ENCODE data around the gene GYS1. TPM values are rescaled to one million over a fixed set of nuclear protein-coding genes. Genes with fewer than 3 reads are reported as not detected.
A peak's percentile ranks its signal among the peaks of the same experiment; 100 is the strongest.
"Not testable (repeated sequence)": the region's sequence is repeated elsewhere in the genome, so short reads cannot be mapped to it uniquely, and the experiment has no call there.

GYS1 gene
- total RNA-seq, 8 experiments from 2014 or later, result 13.0 to 72.5 (median 18.3) TPM

GRCh38 chr19:48933382-48933932 is 59.7 kb downstream of the GYS1 start, which contains the start of gene DHDH:
DHDH (plus strand) TSS chr19:48933699; CDS start chr19:48933722, 23 bp downstream.
- in situ Hi-C loops (cut with MboI; ENCODE audit: low pct_unique_long_range_greater_than_20kb in 2 of 9, low sequenced_read_pairs in 9 of 9, unreplicated experiment in 9 of 9), result no loop called here
- no peak within 1 kb of the TSS for H3K27ac ChIP-seq
- ATAC-seq (replicated peaks in 6 of 8), result peak; percentile 93 to 97 (median 95)

GRCh38 chr19:48928164-48929025 is 64.7 kb downstream of the GYS1 start:
- Histone ChIP-seq H3K4me1 (replicated peaks in 1 of 2) (peaks cover 0 to 3% of the 10 kb centered on the region in 2 donors), H3K4me3 (no peak overlapping the region), H3K27ac (no peak overlapping the region)
- ATAC-seq (replicated peaks in 6 of 8), result peak in 1 of 8 experiments; percentile 14
- in situ Hi-C loops (cut with MboI; ENCODE audit: low pct_unique_long_range_greater_than_20kb in 2 of 9, low sequenced_read_pairs in 9 of 9, unreplicated experiment in 9 of 9), result no loop called here
- 65 to 100% (median 86%) methylated on average over 3 to 9 of the region's 15 CpGs; no CpG with 5 or more reads in 1 of the 10 experiments for WGBS, 10 experiments

More at GRCh38 chr19:48933382-48933932, 59.7 kb downstream of the GYS1 start, which contains the start of gene DHDH:
- 0 to 17% (median 0%) methylated on average over 1 to 9 of the region's 43 CpGs; no CpG with 5 or more reads in 3 of the 10 experiments for WGBS, 10 experiments
- H3K4me3 ChIP-seq, result peak within 1 kb of the TSS; percentile 22 to 34 (median 33)
- peaks cover 0 to 3% of the 10 kb centered on the region in 2 donors for H3K4me1 ChIP-seq (replicated peaks in 1 of 2)

GRCh38 chr19:48927692-48928091 is 65.4 kb downstream of the GYS1 start:
- H3K27ac ChIP-seq; H3K4me3 ChIP-seq; in situ Hi-C loops (cut with MboI; ENCODE audit: low pct_unique_long_range_greater_than_20kb in 2 of 9, low sequenced_read_pairs in 9 of 9, unreplicated experiment in 9 of 9); ATAC-seq (replicated peaks in 6 of 8); H3K4me1 ChIP-seq (replicated peaks in 1 of 2): not testable (repeated sequence)
- WGBS, 10 experiments, result 82 to 100% (median 98%) methylated on average over 1 to 10 of the region's 17 CpGs; no CpG with 5 or more reads in 4 of the 10 experiments

DNA sequence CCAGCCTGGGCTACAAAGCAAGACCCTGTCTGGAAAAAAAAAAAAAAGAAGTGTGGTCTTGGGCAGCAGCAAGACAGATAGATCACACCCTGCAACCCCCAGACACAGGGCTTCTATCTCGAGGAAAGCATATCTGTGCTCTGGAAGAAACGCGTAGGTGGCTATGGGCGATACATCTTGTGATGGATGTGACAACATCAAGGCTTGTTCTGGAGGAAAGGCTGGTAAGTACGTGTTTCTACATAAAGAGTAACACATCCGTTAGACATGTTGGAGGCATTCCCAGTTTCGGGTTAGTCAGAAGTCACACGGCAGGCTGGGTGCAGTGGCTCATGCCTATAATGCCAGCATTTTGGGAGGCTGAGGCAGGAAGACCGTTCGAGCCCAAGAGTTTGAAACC is 66.2 kb downstream of the GYS1 start:
- 0 to 92% (median 61%) methylated on average over 2 to 8 of the region's 10 CpGs for WGBS, 10 experiments
- Histone ChIP-seq H3K4me1 (replicated peaks in 1 of 2) (no peaks in the 10 kb centered on the region), H3K4me3 (no peak overlapping the region), H3K27ac (no peak overlapping the region)
- in situ Hi-C loops (cut with MboI; ENCODE audit: low pct_unique_long_range_greater_than_20kb in 2 of 9, low sequenced_read_pairs in 9 of 9, unreplicated experiment in 9 of 9), result no loop called here
- ATAC-seq (replicated peaks in 6 of 8), result peak; percentile 23 to 77 (median 51)

DNA sequence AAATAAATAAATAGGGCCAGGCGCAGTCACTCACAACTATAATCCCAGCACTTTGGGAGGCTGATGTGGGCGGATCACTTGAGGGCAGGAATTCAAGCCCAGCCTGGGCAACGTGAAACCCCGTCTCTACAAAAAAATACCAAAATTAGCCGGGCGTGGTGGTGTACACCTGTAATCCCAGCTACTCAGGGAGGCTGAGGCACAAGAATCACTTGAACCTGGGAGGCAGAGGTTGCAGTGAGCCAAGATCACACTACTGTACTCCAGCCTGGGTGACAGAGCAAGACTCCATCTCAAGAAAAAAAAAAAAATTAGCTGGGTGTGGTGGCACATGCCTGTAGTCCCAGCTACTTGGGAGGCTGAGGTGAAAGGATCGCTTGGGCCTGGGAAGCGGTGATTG is 67.2 kb downstream of the GYS1 start:
- WGBS, 10 experiments, result 81 to 100% (median 100%) methylated on average over 1 to 5 of the region's 8 CpGs; no CpG with 5 or more reads in 2 of the 10 experiments
- ATAC-seq (replicated peaks in 6 of 8), result peak in 2 of 8 experiments; percentile 4 to 12
- H3K27ac ChIP-seq; H3K4me3 ChIP-seq; in situ Hi-C loops (cut with MboI; ENCODE audit: low pct_unique_long_range_greater_than_20kb in 2 of 9, low sequenced_read_pairs in 9 of 9, unreplicated experiment in 9 of 9); H3K4me1 ChIP-seq (replicated peaks in 1 of 2): not testable (repeated sequence)

- peak in 7 of 8 experiments; percentile 8 to 82 (median 57) for ATAC-seq (replicated peaks in 6 of 8)
- 40 to 93% (median 68%) methylated on average over 1 to 8 of the region's 11 CpGs; no CpG with 5 or more reads in 4 of the 10 experiments for WGBS, 10 experiments
- Histone ChIP-seq H3K4me1 (replicated peaks in 1 of 2) (no peaks in the 10 kb centered on the region), H3K4me3 (no peak overlapping the region), H3K27ac (no peak overlapping the region)
- in situ Hi-C loops (cut with MboI; ENCODE audit: low pct_unique_long_range_greater_than_20kb in 2 of 9, low sequenced_read_pairs in 9 of 9, unreplicated experiment in 9 of 9), result no loop called here
Measured at GRCh38 chr19:48925240-48925843, 67.8 kb downstream of the GYS1 start.

DNA sequence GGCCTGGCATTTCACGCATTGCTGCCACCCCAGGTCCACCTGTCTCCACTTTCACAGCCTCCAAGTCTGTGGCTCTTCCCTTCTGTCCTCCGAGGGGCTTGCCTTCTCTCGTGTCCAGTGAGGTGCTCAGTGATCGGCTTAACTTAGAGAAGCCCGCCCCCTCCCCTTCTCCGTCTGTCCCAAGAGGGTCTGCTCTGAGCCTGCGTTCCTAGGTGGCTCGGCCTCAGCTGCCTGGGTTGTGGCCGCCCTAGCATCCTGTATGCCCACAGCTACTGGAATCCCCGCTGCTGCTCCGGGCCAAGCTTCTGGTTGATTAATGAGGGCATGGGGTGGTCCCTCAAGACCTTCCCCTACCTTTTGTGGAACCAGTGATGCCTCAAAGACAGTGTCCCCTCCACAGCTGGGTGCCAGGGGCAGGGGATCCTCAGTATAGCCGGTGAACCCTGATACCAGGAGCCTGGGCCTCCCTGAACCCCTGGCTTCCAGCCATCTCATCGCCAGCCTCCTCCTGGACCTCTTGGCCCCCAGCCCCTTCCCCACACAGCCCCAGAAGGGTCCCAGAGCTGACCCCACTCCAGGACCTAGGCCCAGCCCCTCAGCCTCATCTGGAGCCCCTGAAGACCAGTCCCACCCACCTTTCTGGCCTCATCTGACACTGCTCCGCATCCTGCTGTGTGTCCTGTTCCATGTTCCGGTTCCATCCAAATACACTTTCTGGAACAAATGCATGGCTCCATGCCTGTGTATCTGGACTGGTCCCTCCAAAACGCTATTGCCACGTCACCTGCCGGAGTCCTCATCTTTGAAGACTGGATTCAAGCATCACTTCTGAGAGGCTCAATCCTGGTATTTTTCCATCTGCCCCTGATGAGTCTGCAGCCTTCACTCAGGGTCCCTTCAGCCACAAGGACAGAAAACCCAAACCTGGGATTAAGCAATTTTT is 70.3 kb downstream of the GYS1 start:
- H3K4me1 ChIP-seq (replicated peaks in 1 of 2), result no peaks in the 10 kb centered on the region
- 40 to 100% (median 95%) methylated on average over 1 to 4 of the region's 18 CpGs; no CpG with 5 or more reads in 3 of the 10 experiments for WGBS, 10 experiments
- no peak overlapping the region for H3K27ac ChIP-seq
- H3K4me3 ChIP-seq, result no peak overlapping the region
- peak in 2 of 8 experiments; percentile 4 to 11 for ATAC-seq (replicated peaks in 6 of 8)
- in situ Hi-C loops (cut with MboI; ENCODE audit: low pct_unique_long_range_greater_than_20kb in 2 of 9, low sequenced_read_pairs in 9 of 9, unreplicated experiment in 9 of 9), result no loop called here

DNA sequence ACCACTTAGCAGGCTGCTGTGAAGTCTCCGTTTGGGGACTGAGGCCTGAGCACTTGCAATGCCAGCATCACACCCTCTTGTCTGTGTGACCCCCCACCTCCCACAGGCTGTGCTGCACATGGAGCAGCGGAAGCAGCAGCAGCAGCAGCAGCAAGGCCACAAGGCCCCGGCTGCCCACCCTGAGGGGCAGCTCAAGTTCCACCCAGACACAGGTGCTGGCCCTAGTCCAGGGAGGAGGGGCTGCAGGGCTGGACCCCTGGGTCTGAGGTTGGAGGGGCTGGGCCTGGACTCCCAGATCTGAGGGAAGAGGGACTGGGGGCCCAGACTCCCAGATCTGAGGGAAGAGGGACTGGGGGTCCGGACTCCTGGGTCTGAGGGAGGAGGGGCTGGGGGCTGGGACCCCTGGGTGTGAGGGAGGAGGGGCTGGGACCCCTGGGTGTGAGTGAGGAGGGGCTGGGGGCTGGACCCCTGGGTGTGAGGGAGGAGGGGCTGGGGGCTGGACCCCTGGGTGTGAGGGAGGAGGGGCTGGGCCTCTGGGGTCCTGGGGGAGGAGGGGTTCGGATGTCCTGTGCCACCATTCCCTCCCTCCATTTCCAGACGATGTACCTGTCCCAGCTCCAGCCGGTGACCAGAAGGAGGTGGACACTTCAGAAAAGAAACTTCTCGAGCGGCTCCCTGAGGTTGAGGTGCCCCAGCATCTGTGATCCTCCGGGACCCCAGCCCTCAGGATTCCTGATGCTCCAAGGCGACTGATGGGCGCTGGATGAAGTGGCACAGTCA is 71.2 kb downstream of the GYS1 start:
- no peaks in the 10 kb centered on the region for H3K4me1 ChIP-seq (replicated peaks in 1 of 2)
- no peak overlapping the region for H3K27ac ChIP-seq
- no peak overlapping the region for H3K4me3 ChIP-seq
- in situ Hi-C loops (cut with MboI; ENCODE audit: low pct_unique_long_range_greater_than_20kb in 2 of 9, low sequenced_read_pairs in 9 of 9, unreplicated experiment in 9 of 9), result no loop called here
- 71 to 100% (median 83%) methylated on average over 1 of the region's 12 CpGs; no CpG with 5 or more reads in 7 of the 10 experiments for WGBS, 10 experiments
- peak in 3 of 8 experiments; percentile 10 to 16 (median 14) for ATAC-seq (replicated peaks in 6 of 8)

GRCh38 chr19:48920949-48921348 is 72.2 kb downstream of the GYS1 start:
- no peak overlapping the region for H3K27ac ChIP-seq
- WGBS, 10 experiments, result 90 to 100% methylated on average over 2 to 4 of the region's 10 CpGs; no CpG with 5 or more reads in 8 of the 10 experiments
- in situ Hi-C loops (cut with MboI; ENCODE audit: low pct_unique_long_range_greater_than_20kb in 2 of 9, low sequenced_read_pairs in 9 of 9, unreplicated experiment in 9 of 9), result no loop called here
- no peak for ATAC-seq (replicated peaks in 6 of 8)
- H3K4me3 ChIP-seq, result no peak overlapping the region
- H3K4me1 ChIP-seq (replicated peaks in 1 of 2), result no peaks in the 10 kb centered on the region

DNA sequence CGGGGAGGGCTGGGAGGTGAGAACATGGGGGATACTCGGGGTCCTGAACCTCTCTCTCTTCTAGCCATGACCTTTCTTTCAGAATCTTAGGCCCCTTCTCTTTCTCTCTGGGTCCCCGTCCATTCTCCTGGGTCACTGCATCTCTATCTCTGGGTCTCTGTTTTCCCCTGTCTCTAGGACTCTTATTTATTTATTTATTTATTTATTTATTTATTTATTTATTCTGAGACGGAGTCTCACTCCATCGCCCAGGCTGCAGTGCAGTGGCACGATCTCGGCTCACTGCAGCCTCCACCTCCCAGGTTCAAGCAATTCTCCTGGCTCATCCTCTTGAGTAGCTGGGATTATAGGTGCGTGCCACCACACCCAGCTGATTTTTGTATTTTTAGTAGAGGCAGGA is 73.8 kb downstream of the GYS1 start:
- H3K27ac ChIP-seq; H3K4me3 ChIP-seq; H3K4me1 ChIP-seq (replicated peaks in 1 of 2); in situ Hi-C loops (cut with MboI; ENCODE audit: low pct_unique_long_range_greater_than_20kb in 2 of 9, low sequenced_read_pairs in 9 of 9, unreplicated experiment in 9 of 9); ATAC-seq (replicated peaks in 6 of 8): not testable (repeated sequence)
- 67 to 100% (median 97%) methylated on average over 1 to 7 of the region's 8 CpGs; no CpG with 5 or more reads in 2 of the 10 experiments for WGBS, 10 experiments

DNA sequence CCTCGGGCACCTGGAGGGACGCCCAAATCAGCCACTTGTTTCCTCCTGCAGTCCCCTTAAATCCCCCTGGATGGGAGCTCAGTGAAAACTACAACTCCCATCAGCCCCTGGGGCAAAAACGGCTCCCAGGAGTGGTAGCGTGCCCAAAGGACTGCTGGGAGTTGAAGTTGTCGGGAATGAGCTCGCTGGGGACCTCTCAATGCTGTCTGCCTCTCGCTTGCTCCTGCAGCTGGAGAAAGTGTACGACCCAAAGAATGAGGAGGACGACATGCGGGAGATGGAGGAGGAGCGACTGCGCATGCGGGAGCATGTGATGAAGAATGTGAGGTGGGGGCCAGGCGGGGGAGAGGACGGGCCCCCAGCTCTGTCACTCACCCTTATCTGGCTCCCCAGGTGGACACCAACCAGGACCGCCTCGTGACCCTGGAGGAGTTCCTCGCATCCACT is 74.3 kb downstream of the GYS1 start:
- Histone ChIP-seq H3K27ac (no peak overlapping the region), H3K4me3 (no peak overlapping the region), H3K4me1 (replicated peaks in 1 of 2) (no peaks in the 10 kb centered on the region)
- WGBS, 10 experiments, result 60 to 89% (median 71%) methylated on average over 1 to 7 of the region's 18 CpGs; no CpG with 5 or more reads in 6 of the 10 experiments
- in situ Hi-C loops (cut with MboI; ENCODE audit: low pct_unique_long_range_greater_than_20kb in 2 of 9, low sequenced_read_pairs in 9 of 9, unreplicated experiment in 9 of 9), result no loop called here
- peak in 7 of 8 experiments; percentile 10 to 79 (median 70) for ATAC-seq (replicated peaks in 6 of 8)

All from motor neuron (in vitro differentiated cells).